Dermis blood vessel endothelial cell (primary cell): ENCODE measurements around the gene SERP1. TPM values are rescaled to one million over a fixed set of nuclear protein-coding genes. Genes with fewer than 3 reads are reported as not detected.

Source experiments
- total RNA-seq: library from RNA; depleted of rRNA; stranded (reverse); fragments of >200 nt; gene quantifications from 2 replicates; pipeline ENCODE4 v1.2.3, GENCODE V29; 2014

SERP1 gene
- total RNA-seq, 1 donor from 2014 or later = 248 TPM

Other genes with a start within 250 kb of the SERP1 start
- gene TSC22D2, start 138.2 kb downstream of the SERP1 start, total RNA-seq = 7.0 and 7.4 TPM in 2 replicates
- gene EIF2A, start 291 bp upstream of the SERP1 start, total RNA-seq = 272 and 304 TPM in 2 replicates
- 151 and 153 TPM in 2 replicates for gene SELENOT, start 56.8 kb upstream of the SERP1 start, total RNA-seq
- gene ERICH6, start 157.4 kb upstream of the SERP1 start, total RNA-seq = not detected in 2 replicates
- 26.9 and 31.2 TPM in 2 replicates for gene SIAH2, start 216.7 kb upstream of the SERP1 start, total RNA-seq